ENCODE measurements around the gene PLXNC1. TPM values are rescaled to one million over a fixed set of nuclear protein-coding genes. Genes with fewer than 3 reads are reported as not detected.

Gene PLXNC1
- total RNA-seq, 1 donor from 2014 or later: 4.9 TPM

DNA sequence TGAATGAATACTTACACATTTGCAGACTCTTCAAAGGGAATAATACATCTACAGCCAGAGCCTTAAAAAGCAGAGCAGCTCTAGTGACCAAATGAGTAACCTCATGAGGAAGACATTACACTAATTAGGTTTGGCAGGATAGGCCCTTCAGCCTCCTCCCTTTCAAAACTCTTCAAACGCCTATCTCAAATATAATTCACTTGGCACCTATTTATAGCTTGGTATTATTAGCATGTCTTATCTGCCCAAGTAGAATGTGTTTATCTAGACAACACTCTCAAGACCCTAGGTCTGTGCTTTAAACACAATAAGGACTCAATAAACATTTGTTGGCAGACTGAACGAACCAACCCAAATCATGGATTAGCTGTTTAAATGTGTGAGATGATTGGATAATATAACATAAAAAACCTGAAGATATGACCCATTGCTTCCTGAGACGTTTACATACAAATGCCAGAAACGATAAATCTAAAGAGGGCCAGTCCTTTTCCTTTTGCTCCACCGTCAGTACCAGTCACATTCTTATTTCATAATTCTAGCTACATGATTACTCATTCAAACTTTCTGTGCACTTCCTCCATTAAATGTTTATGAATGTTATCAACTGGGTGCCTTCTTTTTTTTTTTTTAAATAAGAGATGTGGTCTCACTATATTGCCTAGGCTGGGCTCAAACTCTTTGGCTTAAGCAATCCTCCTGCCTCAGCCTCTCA lies 188.0 kb downstream of the PLXNC1 start:
- Mint-ChIP-seq H3K4me1 (ENCODE audit: low read depth, unreplicated experiment) (no peaks in the 10 kb centered on the region), H3K9me3 (ENCODE audit: unreplicated experiment) (no peaks in the 10 kb centered on the region), H3K4me3 (ENCODE audit: unreplicated experiment) (no peak overlapping the region), H3K27ac (ENCODE audit: unreplicated experiment) (no peak overlapping the region), H3K36me3 (ENCODE audit: unreplicated experiment) (no peaks in the 10 kb centered on the region), H3K27me3 (ENCODE audit: unreplicated experiment) (peaks cover 2% of the 10 kb centered on the region)
- no peak for DNase-seq
- TF ChIP-seq CTCF (IDR thresholded peaks at IDR 0.05; ENCODE audit: partially characterized antibody, unreplicated experiment): no peak

- Mint-ChIP-seq H3K27me3 (ENCODE audit: unreplicated experiment) (peaks cover 2% of the 10 kb centered on the region), H3K4me3 (ENCODE audit: unreplicated experiment) (no peak overlapping the region), H3K9me3 (ENCODE audit: unreplicated experiment) (no peaks in the 10 kb centered on the region), H3K4me1 (ENCODE audit: low read depth, unreplicated experiment) (no peaks in the 10 kb centered on the region), H3K36me3 (ENCODE audit: unreplicated experiment) (no peaks in the 10 kb centered on the region), H3K27ac (ENCODE audit: unreplicated experiment) (no peak overlapping the region)
- TF ChIP-seq CTCF (IDR thresholded peaks at IDR 0.05; ENCODE audit: partially characterized antibody, unreplicated experiment): no peak
- DNase-seq: no peak
Observed at GRCh38 chr12:94338006-94338794, 189.8 kb downstream of the PLXNC1 start.

DNA sequence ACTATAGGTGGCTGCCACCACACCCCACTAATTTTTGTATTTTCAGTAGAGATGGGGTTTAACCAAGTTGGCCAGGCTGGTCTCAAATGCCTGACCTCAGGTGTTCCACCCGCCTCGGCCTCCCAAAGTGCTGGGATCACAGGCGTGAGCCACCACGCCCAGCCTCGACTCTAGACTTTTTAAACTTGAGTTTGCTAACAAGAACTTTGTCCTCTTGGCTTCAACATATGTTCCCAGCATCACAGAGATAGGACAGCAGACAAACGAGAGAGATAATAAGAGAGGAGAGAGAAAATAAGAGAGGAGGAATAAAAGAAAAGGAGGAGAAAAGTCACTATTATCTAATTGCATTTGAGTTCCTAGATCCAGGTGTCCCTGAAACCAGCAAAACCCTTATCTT lies 192.2 kb downstream of the PLXNC1 start:
- no peaks in the 10 kb centered on the region for H3K36me3 Mint-ChIP-seq (ENCODE audit: unreplicated experiment)
- no peaks in the 10 kb centered on the region for H3K9me3 Mint-ChIP-seq (ENCODE audit: unreplicated experiment)
- no peak for TF ChIP-seq CTCF (IDR thresholded peaks at IDR 0.05; ENCODE audit: partially characterized antibody, unreplicated experiment)
- DNase-seq: no peak
- no peak overlapping the region for H3K4me3 Mint-ChIP-seq (ENCODE audit: unreplicated experiment)
- no peaks in the 10 kb centered on the region for H3K4me1 Mint-ChIP-seq (ENCODE audit: low read depth, unreplicated experiment)
- no peak overlapping the region for H3K27ac Mint-ChIP-seq (ENCODE audit: unreplicated experiment)
- H3K27me3 Mint-ChIP-seq (ENCODE audit: unreplicated experiment): peaks cover 2% of the 10 kb centered on the region

DNA sequence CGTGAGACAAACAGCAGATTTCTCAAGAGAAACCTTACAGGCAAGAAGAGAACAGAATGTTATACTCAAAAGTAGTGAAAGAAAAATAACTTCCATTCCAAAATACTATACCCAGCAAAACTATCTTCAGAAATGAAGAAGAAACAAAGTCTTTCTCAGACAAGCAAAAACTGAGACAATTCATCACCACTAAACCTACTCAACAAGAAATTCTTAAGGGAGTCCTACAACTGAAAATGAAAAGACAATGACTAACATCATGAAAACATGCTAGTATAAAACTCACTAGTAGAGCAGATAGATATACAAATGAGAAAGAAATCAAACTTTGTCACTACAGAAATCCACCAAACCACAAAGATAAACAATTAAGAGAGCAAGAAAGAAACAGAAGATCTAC lies 204.8 kb downstream of the PLXNC1 start:
- Mint-ChIP-seq H3K27ac (ENCODE audit: unreplicated experiment) (no peak overlapping the region), H3K4me1 (ENCODE audit: low read depth, unreplicated experiment) (no peaks in the 10 kb centered on the region), H3K36me3 (ENCODE audit: unreplicated experiment) (peaks cover 43% of the 10 kb centered on the region), H3K27me3 (ENCODE audit: unreplicated experiment) (peaks cover 2% of the 10 kb centered on the region), H3K9me3 (ENCODE audit: unreplicated experiment) (peaks cover 12% of the 10 kb centered on the region), H3K4me3 (ENCODE audit: unreplicated experiment) (no peak overlapping the region)
- TF ChIP-seq CTCF (IDR thresholded peaks at IDR 0.05; ENCODE audit: partially characterized antibody, unreplicated experiment): no peak
- DNase-seq: no peak
